GM18858 (cell line): Measurements from ENCODE around the gene HINT2.
A peak's percentile ranks its signal among the peaks of the same experiment; 100 is the strongest.

Experiments
- ATAC-seq: cut with Tn5 transposase; IDR thresholded peaks from one replicate; pipeline ENCODE4 v1.9.1; 2021; ENCODE audit not compliant: unreplicated experiment

Gene HINT2

DNA sequence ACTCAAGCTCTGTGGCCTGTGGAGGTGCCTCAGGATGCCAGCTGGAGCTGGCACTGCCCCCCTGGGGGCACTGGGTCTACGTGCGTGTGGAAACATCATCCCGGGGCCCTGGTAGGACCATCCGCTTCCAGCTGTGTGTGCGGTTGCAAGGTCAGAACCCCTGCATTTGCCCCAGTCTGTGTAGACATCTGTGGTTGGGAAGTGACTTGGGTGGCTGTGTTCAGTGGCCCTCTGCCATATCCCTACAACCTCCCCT, 26.7 kb upstream of the HINT2 start:
- no peak for ATAC-seq

DNA sequence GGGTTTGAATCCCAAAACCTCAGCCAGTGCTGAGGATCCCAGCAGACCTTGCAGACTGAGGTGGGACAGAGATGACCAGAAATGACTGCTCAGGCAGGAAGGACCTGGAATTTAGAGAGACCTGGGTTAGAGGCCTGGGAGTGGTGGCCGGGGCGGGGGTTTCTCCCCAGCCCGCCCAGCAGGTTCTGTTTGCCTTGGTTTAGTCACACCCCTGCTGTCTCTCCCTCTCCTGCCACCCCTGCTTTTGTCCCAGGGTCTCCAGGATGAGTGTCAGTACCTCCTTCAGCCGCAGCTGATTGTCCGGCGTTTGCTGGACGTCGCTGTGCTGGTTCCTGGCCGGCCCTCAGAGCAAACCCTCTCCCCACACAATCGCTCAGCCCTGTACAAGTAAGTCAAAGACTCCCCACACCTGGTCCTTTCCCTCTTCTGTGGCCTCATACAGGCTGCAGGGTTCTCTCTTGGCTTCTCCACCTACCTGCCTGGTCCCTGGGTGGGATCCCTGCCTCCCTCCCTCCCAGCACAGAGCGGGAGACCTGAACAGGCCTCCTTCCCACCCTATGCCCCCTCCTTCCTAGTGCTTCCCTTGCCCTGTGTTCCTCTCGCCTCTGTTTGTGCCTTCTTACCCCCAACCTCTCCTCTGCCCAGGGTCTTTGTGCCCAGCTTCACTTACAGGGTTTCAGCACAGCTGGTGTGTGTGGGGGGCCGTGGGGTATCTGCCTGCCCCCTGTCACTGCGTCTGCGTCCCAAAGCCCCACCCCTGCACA, 26.2 kb upstream of the HINT2 start:
- no peak for ATAC-seq

DNA sequence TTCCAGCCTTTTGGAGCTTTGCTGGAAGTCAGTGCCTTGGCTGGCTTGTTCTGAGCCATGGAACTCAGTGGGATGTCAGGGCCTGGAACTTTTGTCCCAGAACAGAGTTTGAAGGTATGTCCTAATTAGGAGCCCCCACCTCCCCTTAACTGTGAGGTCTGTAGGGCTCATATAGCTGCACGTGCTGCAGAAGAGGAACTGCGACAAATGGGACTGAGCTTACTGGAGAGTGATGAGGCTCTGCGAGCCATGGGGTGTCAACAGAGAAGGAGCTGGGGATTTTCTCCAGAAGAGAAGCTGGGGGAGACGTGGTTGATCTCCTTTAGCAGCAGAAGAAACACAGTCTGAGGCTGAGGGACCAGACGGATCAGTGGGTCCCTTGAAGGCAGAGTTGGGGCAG, 25.1 kb upstream of the HINT2 start:
- no peak for ATAC-seq

DNA sequence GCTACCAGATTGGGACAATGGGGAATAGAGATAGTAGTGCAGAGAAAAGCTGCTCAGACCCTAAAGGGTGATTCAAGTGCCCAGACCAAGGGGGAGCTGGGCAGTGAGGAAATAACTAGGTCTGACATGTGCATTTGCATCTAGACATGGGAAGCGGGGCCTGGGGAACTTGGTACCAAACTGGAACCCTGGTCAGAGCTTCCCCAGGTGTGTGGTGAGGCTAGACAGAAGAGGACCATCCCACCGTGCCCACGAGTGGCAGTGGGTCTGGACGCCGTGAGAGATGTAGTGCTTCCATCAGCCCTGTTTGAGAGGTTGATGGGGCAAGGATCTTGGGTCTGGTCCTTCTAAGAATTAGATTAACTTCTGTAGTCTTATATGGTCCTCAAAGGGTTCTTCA, 21.8 kb upstream of the HINT2 start:
- ATAC-seq, result no peak

DNA sequence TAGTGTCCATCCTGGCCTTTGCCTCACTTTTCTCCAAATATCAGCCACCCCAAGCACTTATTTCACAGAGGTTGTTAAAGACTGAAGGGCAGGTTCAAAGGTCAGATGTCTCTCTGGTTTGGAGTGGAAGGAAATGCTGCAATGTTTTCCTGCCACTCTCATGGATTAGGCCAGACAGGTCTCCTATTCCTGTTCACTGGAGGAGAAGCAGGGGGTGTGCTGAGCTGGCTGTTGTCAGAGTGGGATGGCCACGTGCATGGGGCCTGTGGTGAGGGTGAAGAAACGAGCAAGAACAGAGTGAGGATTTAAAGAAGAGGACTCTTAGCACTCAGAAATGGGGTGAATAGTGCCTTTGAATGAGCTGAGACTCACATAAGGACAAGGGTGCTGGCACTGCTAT, 20.9 kb upstream of the HINT2 start:
- no peak for ATAC-seq

DNA sequence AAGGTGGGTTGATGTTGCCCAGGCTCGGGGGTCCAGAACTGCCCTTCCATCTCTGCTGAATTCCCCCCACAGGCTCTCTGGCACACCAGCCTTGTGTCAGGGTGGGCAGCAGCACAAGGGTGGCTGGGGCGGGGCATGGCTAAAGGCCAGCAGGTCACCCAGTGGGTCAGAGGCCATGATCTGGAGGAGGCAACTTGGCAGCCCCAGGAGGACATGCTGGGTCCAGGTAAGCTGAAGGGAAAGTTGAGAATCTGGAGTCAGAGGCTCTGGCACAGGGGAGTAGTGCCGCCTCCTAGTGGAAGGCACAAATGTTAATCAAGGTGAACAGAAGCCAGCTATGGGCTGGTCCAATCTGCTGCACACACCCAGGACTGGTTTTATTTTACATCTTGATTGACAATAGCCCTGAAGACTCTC, 20.4 kb upstream of the HINT2 start:
- ATAC-seq, result no peak

DNA sequence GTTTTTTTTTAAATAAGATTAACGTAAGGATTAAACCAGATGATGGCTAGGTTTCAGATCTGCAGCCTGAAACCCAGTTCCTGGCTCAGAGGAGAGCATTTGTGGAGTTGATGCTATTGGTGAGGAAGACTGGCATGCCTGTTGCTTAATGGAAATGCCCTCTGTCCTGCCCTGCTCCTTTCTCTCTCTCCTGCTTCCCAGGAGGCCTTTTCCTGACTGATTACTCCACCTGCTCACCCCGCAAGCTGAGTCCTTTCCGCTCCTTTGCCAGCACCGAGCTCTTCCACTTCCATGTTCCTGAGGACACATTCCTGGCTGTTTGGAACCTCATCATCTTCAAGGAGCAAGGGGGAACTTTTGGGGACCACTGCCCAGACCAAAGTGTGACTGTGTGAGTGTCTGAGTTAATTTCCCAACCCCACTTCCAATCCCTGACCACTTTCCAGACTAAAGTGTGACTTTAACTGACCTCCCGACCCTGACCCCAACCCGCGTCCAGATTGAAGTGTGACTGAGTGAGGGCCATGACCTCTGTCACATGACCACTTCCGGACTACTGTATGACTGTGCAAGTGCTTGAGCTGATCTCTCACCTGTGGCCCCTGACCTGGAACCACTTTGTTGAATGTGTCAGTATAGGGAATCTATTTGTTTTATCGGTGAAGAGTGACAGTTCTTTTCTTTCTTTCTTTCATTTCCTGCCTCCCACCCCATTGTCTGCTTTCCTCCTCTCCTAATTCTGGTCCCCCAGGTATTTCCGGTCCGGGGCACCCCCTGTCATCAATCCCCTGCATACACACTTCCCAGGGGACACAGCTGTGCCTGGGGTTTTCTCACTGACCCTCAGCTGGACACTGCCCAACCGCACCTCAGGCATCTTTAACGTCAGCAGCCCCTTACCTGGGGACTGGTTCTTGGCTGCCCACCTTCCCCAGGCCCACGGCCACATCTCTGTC, 19.7 kb upstream of the HINT2 start:
- ATAC-seq, result no peak

DNA sequence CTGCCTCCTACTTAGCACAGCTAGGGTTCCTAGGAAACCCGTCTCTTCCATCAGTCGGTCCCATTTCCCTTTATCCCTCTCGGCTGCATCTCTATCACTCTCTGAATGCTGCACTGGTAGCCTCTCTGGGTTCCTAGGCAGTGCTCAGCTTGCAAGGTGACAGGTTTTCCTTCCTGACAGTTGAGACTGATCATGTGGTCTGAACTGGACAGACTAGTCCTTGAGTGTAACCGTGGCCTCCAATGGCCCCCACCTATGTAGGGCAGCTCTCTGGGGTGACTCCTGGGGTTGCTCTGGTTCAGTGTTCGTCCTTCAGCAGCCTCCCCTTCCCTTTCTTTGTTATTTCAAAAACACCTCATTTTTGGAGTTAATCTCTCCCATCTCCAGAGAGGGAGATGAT, 18.0 kb upstream of the HINT2 start:
- no peak for ATAC-seq

DNA sequence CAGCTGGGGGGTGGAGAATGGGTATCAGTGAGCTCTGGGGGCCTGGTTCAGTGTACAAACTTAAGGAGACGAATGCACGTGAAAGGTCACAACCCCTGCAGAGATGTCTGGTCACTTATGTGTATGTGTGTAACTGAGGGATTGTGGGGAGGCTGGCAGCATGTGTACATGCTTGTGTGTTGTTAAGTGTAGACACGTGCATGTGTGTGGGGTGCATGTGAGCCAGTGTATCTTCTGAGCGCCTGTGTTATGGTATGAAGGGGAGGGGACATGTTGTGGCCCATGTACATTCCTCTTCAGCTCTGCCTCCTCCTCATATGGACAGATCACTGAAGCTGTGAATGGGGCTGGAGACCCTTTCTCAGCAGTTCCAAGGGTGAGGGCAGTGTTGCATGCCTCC, 16.2 kb upstream of the HINT2 start:
- no peak for ATAC-seq

DNA sequence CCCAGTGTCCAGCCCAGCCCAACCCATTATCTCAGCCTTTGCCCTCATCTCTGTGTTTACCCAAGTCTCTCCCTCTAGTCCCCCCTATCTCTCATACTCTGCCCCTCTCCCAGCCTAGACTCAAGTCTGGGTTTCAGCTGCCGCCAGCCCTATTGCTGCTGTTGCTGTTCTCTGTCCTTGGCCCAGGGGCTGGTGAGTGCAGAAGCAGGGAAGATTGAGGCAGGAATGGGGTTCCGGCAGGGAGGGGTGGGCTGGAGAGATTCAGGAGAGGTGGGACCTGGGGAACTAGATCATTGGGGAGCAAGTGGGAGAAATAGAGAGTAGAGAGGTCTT, 14.9 kb upstream of the HINT2 start:
- ATAC-seq, result no peak

DNA sequence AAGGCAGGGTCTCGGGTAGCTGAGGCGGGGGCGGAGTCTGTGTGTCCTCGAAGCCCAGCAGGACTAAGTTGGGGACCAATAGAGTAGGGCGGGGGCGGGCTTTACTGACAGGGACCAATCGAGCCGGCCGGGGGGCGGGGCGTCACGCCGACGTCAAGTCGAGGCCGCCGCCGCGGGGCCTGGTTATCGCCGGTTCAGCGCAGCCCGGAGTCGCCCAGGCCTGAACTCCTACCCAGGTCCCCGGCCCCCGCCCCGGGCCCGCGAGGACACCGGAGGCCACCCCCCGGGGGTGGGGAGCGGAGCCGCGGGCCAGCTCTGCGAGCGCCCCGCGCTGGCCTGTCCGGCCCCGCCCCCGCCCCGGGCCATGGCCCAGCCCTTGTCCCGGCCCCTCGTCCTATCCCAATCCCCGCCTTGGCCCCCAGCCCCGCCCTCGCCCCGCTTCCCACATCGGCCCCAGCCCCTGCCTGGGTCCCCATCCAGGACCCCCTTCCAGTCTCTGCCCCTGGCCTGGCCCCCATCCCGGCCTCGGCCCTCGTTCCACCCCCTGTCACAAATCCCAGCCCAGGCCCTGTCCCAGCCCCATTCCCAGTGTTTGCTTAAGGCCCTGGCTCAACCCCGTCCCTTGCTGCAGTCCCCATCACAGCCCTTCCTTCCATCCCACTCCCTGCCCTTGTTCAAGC, 14.4 kb upstream of the HINT2 start, which contains the start of gene TMEM8B:
TSS of gene TMEM8B (plus strand) at position 145 of the 680 bp plus-strand sequence. CDS start at position 365, 220 bp downstream.
- ATAC-seq, result no peak

DNA sequence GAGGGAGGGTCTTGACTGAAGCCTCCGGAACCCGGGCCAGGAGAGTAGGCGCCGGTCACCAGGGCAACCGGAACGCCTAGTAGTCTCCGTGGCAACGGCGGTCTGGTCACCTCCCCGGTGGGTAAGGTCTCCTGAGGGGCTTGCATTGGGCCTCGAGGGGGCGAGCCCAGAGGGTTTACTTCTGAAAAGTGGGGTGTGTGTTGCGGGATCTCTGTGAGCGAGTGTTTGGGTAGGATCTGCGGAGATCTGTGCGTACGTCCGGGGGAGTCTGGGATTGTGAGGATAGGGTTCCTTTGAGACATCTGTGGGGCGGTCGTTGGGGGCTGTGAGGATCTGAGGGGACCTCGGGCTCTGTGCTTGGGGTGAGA, 13.9 kb upstream of the HINT2 start, which contains the start of gene FAM221B:
TSS of gene FAM221B (minus strand) at position 17 of the 368 bp plus-strand sequence. CDS start 2,571 bp downstream, outside the sequence.
- no peak for ATAC-seq

DNA sequence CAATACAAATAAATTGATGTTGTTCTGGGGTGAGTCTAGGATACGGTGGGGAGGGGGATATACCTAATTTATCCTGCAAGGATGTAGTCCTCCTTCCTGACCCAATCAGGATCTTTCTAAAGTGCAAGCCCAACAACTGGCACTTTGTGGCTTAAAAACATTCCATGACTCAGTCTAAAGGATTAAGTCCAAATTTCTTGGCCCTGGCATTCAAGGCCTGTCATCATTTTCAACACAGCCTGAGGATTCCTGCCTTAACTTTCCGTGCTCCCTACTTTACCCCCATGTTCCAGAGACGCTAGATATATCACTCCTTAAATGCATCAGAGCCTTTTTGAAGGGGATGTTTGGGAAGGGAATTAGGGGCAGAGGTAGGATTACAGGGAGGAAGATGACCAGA, 12.6 kb upstream of the HINT2 start:
- ATAC-seq, result no peak

DNA sequence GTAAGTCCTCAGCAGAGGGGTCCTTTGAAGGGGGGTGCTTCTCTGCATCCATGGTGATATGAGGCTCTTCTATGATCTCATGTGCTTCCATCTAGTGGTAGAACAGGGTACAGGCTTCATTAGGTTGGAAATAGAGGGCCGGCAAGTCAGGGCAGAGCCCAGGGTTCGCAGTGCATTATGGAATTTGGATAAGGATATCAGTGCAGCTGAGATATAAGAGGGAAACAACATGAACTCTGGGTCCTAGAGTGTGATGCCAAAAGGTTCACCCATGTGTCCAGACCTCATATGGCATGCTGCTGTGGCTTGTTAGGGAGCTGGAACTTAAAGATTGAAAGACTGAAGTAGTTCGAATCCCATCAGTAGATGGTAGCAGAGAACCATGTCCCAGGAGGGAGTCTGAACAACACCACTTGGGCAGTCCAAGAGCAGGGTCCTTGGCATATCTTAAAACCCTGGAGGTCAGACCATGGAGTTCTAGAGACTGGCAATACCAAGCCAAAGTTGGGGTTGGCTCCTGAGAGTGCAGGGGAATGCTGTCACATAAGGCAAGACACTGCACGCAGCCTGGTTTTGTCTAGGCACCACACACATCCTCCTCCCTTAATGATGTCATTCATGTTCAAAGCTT, 11.3 kb upstream of the HINT2 start:
- ATAC-seq, result peak; percentile 47

DNA sequence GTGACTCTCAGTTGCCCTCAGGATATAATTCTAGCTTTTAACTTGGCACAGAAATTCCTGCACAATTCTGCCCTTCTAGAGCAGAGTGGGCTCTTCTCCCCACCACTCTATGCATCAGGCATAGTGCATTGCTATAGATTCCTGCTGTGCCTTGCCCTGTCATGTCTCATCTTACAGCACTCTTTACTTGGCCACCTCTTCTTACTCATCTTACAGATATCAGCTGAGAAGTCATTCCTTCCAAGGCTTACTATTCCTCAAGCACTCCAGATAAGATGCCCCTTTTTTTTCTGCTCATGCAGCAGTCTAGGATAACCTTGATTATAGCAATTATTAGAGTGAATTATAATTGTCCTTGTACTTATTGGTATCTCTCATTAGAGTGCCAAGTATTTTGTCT, 8.1 kb upstream of the HINT2 start:
- no peak for ATAC-seq

DNA sequence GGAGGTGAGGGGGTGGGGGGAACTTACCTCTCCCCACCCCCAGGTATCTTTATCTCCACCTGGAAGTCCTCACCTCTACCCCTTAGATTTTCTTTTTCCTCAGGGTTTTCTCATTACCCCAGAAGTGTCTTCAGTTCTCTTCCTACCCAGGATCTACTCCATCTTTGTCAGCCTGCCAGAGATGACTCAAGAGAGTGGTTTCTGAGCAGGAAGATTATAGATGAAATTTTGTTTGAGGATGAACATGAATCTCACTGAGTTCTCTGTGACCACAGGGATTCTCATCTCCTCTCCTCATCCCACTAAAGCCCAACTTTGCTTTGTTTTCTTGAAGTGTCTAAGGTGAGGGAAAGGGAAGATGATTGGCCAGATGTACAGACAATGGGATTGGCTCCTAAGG, 5.2 kb upstream of the HINT2 start:
- ATAC-seq, result no peak

DNA sequence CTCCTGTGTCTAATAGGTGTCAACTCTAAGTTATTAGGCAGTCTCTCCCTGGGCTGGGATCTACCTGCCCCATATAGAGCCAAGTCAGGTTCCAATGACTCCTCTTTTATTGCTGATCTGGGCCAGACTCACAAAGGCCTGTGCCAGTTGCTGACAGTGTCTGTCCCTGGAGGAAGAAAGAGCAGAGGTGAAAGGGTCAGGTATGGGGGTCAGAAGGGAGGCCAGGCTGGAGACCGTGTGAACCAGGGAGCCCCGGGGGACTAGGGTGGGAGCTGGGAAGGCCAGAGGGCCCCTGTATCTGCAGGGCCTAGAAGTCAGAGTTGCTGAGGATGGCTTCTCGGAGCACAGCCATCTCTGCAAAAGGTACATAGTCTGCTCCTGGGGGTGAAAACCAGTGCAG, 3.5 kb upstream of the HINT2 start:
- ATAC-seq, result no peak

DNA sequence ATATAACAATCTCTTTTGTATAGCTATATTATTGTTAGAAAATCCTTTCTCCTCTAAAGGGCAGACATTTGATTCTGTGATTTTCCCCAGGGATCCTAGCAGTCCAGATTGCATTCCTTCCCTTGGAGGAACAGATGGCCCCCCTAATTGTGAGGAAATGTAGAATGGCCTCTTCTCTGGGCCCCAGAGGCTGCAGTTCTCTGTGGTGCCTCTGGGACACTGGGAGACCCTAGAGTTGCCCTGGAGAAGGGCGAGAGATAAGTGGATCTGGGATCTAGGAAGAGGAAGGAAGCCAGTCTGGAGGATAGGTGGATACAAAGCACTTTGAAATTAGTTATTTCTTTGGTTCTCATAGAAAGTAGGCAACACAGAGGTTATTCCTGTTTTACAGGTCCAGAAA, 1.9 kb upstream of the HINT2 start:
- no peak for ATAC-seq

DNA sequence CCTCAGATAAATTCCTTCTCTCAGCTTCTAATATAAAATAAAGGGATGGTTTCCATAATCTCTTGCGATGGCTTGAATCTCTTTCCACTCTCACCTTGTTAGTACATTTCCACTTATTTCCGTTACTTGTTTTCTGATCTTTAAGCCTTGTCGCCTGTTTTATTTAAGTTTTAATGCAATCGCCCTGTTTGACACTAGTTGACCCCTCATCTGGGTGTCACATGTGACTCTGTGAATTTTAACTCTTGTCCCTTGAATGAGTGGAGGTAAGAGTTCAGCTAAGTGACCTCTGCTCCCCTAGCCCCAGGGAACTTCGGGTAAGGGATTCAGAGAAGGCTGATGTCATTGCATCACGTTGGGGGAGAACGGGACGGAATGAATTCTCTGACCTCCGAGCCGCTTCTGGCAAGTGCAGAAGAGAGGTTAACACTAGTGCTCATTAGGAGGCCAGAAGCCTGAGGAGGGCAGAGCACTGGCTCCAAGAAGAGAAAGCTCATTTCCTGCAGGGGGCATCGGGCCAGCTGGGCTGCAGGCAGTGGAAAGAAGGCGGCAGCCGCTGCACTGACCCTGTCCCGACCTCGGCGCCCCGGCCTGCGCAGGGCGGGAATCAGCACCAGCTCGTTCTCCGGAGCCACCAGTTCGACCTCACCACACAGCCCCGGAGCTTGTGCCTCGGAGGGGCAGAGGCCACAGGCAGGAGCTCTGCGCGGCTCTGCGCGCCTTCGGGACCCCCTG, 569 bp downstream of the HINT2 start:
- ATAC-seq, result peak; percentile 11

DNA sequence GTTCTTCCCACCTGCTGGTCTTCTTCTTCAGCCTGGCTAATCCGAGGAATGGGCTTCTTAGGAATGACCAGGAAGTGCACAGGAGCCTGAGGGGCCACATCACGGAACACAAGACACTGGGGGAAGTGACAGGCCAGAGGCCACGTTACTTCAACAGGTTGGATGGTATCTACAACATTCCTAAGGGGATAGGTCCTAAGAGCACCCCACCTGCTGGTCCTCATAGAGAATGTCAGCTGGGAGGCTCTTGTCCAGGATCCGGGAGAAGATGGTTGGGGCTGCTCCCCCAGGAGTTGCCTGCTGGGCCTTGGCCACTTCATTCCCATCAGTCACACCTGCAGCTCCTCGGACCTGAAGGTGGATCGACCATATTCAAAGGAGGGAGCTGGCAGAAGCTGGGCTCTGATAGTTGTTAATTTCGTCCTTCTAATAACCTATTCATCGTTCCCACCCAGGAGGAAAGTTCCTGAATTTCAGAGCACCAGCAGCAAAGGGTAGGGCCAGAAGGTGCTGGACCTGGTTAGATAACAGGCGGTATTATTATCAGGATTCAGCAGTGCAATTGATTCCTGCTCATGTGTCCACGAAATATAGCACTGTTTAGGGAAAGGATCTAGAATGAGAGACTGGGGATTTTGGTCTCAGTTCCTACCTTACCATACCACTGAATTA, 1.3 kb downstream of the HINT2 start:
- ATAC-seq, result no peak
